NCI-H2196 (cell line): ENCODE data around the gene GRHL3.

Experiments
- DNase-seq: peaks from one replicate; lab custom pipeline; 2025; ENCODE audit not compliant: unreplicated experiment; lab: John Stamatoyannopoulos, UW

Gene GRHL3

DNA sequence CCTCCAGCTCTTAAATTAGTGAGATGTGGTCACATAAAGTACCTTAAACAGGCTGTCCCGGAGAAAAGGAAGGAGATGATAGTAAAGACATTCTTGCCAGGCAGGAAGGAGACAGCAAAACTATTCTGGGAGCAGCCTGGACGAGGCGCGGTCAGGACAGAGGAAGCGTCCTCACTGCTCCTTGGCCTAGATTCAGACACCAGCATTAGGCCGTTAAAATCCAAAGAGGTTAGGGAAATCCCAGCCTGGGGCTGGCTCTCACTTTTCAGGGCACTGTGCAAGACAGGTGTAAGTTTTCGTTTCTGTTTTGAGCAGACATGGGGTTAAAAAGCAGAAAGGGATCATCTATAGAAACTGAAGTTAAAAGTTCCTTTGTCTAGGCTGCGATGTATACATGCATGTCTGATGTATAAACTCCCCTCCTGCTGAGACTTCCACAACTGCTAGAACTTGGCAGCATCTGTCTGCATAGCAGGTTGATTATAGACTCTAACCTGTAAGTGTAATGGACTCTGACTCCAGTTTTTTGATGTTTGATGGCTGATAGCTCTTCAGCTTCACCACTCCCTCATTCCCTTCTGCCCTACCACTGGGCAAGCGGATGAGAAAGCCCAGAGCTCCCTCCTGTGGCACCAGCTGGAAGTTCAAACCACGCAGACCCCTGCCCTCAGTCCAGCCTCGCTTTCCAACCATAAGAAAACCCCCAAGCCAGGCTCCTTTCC lies 72.9 kb downstream of the GRHL3 start:
- peak; percentile 72 for DNase-seq

DNA sequence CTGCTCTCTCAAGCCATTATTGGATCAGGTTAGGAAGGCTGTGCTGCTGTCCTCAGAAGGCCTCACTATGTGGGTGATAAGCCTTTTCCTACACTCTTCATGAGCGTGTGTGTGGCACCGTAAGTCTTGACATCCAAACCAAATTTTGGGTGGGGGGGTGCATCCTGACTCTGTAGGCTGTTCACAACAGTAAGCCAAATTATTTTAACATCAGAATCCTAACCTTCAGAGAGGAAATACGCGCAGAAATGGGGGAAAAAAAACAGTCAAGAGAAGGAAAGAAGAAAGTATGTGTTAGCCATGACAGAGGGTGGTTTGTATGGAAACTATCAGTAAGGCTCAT lies 73.4 kb downstream of the GRHL3 start:
- DNase-seq = no peak

DNA sequence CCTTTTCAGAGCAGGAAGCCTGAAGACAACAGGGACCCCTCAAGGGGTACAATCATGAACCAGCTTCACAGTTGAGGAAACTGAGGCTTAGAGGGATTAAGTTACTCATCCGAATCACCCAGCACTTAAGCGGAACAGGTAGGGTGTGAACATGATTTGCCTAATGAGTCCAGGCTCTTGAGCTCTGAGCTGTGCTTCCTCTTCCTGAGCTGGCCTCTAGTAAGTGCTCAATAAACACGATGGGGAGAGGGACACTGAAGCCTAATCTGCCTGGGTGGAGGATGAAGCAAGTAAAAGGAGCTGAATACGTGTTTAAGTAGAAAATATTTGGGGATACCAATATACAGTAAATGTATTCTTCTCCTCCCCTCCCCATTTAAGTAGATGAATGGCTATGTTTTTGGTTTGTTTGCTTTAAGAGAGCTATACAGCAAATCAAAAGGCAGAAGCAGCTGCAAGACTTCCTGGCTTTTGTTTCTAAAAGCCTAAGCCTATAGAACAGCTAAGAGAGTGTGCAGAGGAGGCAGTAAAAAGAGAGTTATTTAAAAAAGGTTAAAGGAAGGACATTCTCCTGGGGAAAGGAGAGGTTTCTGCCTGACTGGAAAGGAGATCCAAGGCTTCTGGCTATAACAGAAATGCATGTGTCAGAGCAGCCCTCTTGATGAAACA lies 74.0 kb downstream of the GRHL3 start:
- no peak for DNase-seq

DNA sequence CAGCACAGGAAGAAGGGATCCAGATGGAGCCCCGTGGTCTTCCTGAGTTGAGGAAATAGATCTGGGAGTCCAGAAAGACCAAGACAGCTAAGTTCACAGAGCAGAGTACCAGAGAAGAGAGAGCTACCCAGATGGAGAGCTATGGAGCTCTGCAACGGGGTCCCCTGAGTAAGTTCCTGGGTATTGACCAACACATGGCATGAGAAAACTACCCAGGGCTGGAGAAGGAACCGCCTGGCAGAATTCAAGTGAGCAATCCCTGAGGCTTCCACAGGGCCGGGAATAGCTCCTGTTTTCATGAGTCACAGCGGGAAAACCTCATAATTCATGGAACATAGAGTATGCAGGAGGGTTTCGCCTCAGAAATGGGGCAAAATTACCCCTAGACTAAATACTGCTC lies 74.7 kb downstream of the GRHL3 start:
- no peak for DNase-seq

DNA sequence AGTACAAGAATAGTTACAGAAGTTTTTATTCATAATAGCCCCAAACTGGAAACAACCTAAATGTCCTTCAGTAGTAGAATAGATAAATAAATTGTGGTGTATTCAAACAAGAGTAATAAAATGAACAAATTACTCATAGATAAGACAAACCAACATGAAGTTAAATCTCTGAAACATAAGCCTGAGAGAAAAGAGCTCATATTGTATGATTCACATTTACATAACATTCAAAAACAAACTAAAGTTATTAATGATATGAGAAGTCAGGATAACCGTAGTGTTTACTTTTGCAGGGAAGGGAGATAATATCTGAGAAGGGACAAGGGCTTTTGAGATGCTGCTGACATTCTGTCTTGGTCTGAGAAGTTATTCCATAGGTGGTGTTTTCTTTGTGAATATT lies 80.9 kb downstream of the GRHL3 start:
- no peak for DNase-seq

DNA sequence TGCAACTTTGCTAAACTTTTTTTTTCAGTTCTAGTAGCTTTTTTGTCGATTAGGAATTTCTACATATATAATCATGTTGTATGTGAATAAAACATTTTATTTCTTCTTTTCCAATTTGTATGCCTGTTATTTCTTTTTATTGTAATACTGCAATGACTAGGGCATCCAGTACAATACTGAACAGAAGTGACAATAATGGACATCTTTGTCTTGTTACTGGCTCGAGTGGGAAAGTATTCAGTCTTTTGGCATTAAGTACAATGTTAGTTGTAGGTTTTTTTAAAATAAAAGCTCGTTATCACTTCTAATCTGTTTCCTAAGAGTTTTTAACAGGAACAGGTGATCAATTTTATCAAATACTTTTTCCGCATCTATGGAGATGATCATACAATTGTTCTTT lies 84.6 kb downstream of the GRHL3 start:
- DNase-seq = no peak
